Effector CD8-positive, alpha-beta T cell (primary cell): ENCODE data around the gene PSTPIP1.

Experiments
- DNase-seq: peaks from one replicate; lab custom pipeline; 2025; lab: John Stamatoyannopoulos, UW

The PSTPIP1 gene

DNA sequence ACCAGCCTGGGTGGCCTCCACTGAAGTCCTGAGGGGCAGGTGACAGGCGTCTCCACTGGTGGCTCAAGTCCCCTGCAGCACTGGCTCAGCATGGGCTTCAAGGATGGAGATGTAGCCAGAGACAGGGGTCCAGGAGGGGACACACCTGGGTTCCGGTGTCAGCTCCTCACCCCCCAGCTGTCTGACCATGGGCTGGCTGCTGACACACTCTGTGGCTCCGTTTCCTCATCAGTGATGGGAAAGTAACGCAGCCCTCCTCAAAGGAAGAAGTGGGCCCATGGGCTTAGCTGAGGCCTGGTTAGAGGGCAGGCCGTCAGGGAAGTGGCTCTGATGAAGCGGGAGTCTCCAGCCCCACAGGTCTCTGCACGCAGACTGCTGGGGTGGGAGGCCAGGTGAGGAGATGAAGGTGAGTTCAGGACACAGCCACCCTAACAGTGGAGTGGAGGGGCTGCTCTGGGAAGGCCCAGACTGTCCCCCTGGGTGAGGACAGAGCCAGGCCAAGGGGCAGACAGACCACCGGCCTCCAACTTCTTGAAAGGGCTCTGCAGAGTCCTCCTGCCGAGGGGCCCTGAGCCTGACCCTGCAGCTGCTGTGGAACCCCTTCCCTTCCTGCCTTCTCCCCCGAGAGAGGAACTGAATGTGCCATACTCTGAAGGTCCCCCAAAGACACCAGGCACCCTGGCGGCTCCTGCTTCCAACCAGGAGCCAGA lies 24.0 kb downstream of the PSTPIP1 start:
- DNase-seq = no peak

DNA sequence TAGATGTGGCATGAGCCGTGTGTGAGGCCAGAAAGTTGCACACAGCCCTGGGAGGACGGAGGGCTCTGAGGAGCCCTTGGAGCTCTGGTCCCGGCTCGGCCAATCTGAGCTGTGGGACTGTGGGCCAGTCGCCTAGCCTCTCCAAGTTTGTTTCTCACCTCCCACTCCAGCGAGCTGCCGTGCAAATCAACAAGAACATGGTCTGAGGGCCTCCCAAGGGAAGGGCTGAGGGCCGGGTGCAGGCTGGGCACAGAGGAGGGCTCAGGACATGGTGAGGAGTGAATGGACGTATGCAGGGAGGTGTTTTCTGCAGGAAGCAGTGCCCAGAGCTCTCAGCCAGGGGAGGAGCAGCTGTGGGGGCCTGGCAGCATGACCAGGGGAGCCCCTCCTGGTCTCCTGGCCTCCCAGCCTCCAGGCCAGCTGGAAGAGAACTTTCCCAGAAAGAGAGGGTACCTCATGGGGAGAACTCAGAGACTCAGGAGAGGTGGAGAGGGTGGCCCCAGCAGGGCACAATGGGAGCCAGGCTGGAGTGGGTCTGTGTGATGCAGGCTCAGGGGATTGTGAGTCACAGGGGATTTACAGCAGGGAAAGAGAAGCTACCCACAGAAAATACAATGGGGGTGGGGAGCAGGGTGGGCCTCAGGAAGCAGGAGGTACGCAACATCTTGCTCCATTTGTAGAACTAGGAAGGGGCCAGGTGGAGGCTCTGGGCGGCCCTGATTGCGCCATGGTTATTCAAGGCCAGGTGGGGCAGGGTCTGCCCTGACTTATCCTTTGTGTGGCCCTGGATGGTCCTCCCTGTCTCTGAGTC lies 24.8 kb downstream of the PSTPIP1 start:
- no peak for DNase-seq

DNA sequence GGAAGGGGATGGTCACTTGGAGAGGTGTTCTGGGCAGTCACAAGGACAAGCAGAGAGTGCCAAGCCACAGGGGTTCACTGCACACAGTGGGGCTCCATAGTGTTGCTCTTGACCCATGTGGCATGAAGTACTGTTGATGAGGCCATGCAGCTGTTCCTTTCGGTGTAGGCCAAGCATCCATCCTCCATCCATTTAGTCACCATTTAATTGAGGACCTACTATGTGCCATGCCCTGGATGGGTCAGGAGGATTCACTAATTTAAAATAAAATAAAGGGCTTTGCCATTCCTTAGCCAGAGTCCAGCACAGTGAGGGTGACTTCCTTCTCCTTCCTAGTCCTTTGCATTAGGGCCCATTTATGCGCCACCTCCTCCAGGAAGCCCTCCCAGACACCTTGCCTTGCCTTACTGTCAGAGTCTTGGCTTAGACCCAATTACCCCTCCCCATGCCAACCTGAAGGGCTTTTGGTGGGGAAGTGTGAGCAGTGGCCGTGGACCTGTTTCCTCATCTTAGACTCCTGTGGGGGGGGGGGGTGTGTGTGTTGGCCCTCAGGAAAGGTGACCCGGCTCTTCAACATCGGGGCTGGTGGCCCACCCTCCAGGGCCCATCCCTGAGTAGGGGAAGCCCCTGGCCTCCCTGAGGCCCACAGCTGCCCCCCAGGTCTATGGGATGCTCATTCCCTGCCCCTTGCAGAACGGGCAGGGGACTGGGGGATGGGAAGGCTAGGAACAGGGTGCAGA lies 25.6 kb downstream of the PSTPIP1 start:
- no peak for DNase-seq

DNA sequence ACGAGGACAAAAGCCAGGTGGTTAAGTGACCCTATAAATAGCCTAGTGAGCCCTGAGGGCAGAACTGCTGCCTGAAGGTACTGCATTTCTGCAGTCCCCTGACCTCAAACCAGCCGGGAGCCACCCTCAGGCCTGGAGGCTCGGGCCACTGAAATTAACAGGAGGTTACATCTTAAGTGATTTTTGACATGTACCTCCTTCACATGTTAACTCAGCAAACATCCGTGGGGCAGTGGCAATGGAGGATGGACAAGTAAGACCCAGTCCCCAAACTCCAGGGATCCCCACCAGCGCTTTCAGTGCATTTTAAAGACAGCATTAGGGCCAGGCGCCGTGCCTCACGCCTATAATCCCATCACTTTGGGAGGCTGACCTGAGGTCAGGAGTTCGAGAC lies 26.2 kb downstream of the PSTPIP1 start:
- no peak for DNase-seq

DNA sequence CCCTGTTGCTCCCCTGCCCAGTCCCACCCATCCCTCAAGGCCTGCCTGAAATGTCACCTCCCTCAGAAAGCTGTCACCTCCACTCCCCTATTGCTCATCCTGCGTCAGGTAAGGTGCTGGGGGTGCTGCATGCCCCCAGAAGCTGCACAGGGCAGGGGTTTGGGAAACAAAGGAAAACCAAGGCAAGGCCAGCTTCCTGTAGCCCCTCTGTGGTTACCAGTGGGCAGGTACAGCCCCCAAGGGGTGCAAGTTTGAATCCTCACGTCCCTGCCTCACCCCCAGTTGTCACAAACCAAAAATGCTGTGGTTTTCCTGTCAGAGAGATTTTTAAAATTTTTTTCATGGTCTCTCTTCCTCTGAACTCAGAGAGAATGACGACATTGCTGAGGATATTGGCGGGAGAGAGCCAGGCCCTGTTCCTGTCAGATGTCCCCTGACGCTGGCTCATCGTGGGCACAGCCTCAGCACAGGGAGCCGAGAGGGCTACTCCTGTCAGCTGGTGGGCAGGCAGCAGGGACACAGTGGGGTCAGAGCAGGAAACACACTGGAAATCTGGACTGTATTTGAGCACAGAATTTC lies 27.0 kb downstream of the PSTPIP1 start:
- peak; percentile 20 for DNase-seq

DNA sequence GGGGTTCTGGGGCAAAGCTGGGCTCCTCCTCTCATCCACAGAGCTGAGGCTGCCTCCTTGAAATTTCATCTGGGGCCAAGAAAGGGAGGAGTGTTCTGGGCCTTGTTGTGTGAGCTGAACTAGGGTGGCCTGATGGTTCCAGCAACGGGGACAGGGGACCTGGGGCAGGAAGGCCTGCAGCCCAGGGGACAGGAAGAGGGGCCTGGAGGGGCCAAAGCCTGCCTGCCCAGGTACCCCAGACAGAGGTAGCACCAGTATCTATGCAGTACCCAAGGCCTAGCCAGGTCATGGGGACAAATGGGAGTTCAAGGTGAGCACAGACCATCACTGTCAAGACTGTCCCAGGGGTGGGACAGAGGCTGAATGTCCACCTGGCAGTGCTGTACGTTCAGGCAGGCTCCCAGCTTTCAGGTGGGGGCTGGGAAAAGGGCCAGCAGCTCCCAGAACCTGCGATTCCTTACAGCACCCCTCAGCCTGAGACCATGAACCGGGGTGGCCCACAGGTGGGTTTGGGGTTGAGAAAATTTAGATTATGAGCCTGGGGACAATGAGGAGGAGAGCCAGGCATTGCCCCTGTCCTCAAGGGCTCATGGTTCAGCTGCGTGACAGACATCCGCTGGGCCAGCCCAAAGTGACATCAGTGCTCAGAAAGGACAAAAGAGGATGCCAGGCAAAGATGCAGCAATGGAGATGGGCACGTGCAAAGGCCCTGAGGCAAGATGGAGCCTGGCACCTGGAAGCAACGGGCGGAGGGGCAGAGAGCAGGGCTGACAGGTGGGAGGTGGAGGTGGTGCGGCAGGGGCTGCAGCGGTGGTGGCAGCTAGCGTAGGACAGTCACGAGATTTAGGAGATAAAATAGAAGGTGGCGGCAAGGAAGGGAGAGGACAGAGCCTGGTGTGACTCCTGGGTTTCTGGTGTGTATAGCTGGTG lies 28.0 kb downstream of the PSTPIP1 start:
- no peak for DNase-seq

DNA sequence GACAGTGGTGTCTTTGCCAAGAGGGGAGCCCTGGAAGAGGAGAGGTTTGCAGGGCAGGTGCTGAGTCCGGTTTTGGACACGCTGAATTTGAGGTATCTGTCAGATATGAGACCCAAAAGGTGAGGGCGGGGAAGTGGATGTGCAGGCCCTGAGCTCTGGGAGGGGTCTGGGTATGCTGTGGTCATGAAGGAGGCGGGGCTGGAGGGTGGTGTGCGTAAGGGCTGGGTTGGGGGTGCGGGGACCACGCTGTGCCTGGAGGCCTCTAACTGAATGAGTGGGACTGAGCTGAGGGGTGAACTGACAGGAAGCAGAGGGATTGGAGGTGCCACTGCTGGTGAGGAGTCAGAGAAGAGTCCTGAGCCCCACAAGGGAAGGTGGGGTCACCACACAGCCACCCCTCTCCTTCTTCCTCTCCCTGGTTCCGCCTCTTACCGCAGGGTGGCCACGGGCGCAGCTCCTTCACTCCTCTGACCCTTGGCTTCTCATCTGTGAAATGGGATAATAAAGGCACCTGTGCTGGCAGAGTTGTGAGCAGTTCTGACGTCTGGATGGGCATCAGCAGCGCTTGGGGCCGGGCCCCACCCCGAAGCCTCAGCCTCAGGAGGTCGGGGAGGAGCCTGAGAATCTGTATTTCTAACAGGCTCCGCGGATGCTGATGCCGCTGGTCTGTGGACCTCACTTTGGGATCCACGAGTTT lies 28.8 kb downstream of the PSTPIP1 start:
- DNase-seq = no peak

DNA sequence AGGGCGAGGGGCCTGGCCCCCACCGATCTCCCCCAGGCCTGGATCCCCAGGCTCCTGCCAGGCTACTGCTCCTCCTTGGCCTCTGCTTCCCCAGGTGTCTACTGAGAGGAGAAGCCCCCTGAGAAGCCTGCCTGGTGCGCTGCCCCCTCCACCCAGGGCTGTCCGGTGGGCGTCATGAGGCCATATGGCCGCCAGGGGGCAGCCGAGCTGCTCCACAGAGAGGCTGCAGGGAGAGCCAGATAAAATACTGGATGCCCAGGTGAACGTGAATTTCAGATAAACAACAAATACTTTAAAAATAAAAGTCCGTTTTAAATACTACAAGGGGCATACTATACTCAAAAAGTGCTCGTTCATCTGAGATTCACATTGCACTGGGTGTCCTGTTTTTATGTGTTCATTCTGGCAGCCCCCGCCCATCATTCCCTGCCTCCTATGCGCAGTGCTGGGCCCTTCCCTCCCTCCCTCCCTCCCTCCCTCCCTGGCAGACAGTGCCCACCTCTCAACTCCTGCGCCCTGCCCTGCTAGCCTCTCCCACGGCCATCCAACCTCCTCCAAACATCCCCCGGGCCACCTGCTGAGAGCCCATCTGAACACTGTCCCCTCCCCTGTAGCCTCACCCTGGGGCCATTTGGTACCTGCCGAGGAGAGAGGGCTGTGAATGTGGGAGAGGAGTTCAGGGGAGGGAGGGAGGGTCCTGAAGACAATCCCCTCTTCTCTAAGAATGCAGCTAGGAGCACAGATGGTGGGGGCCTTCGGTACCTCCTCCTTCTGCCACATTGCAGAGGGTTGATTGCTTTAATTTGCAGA lies 29.6 kb downstream of the PSTPIP1 start:
- peak; percentile 60 for DNase-seq

DNA sequence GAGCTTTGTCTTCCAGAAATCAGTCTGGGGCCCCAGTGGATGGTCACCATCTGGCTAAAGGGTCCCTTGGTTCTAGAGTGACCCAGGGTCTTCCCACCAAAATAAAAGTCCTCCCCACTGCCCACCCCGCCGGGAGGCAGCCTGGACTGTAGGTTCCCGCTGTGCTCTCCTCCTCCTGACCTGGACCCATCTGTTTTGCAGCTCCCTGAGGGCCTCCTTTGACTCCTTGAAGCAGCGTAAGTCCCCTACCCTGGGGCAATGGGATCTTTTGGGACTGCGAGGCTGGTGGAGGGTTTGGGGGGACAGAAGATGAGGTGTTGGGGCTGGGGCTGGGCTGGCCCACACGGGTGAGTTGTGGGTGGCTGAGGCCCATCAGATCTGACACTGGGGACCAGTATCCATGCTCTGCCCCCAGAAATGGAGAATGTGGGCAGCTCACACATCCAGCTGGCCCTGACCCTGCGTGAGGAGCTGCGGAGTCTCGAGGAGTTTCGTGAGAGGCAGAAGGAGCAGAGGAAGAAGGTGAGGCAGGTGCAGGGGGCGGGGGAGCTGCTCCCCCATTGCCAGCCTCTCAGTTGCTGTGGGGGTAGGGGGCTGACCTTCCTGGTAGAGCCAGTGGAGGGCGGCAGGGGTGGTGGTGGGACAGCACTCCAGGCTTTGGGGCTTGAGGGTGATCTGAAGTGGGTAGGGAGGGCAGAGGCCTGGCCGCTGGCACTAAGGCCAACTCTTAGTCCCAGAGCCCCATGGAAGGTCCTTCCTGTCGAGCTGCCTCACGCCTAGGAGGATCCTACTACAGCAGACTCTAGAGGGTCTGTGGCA lies 30.4 kb downstream of the PSTPIP1 start:
- DNase-seq = no peak

DNA sequence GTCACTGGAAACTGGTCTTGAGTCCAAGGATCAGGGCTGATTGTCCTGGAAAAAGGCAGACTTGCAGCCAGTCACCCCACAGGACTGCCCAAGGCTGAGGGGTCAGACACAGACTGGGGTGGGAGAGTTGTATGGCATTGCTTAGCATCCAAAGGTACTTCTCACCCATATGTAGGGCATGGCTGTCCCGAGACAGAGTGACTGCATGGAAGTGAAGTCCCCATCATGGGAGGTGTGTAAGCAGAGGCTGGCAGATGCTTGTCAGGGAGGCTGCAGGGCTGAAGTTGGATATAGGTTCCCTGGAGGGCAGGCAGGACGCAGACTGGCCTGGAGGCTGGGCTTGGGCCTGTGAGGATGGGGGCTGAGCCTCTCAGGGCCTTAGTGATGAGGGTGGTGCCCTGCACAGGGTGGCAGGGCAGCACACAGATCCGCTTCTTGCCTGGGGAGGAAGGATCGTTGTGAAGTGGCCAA lies 31.1 kb downstream of the PSTPIP1 start:
- no peak for DNase-seq

DNA sequence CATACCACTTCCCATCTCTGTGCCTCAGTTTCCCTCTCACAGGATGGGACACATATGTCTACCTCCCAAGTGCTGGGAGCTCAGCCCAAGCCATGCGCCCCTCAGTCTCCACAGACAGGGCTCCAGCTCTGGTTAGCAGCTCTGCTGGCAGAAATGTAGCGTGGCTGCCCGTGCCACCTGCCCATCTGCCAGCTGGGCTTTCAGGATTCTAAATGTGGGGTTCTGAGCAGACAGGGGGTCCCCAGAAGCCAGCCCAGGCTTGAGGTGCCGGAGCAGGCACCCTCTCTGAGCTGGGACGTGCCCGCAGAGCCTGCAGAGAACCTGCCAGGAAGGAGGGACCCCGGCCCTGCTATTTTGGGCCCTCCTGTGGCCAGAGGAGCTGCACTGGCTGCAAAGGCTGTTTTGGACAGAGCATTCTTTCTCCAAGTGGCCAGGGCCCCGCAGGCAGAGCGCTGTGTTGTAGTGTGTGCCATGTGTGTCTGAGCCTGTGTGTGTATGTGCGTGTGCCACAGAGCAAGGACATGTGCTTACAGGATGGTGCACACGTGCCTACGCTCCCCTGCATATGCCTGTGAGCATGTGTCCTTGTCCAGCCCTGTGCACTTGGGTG lies 31.7 kb downstream of the PSTPIP1 start:
- DNase-seq = no peak

DNA sequence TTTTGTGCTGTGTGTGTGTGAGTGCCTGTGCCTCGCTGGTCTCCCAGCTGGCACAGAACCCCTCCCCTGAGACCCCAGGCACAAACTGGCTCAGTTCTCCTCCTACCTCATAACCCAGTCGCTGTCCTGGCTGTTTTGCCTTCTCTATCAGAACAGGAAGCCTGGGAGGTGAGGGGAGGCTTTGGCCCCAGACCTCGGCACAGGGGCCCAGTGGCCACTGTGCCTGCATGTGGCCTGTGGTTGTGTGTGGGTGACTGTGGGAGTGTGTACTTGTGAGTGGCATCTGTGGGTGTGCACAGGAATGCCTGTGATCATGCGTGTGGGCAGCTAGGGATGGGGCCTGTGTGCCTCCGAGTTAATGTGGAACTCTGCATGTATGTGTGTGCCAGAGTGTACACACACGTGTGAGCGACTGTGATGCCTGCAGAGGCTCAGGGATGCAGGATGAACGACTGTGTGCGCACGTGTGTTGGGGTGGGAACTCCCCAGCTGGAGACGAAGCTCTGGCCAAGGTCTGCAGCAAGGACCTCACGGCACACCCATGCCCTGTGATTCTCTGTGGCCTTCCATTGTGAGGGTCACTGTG lies 32.3 kb downstream of the PSTPIP1 start:
- DNase-seq = no peak

DNA sequence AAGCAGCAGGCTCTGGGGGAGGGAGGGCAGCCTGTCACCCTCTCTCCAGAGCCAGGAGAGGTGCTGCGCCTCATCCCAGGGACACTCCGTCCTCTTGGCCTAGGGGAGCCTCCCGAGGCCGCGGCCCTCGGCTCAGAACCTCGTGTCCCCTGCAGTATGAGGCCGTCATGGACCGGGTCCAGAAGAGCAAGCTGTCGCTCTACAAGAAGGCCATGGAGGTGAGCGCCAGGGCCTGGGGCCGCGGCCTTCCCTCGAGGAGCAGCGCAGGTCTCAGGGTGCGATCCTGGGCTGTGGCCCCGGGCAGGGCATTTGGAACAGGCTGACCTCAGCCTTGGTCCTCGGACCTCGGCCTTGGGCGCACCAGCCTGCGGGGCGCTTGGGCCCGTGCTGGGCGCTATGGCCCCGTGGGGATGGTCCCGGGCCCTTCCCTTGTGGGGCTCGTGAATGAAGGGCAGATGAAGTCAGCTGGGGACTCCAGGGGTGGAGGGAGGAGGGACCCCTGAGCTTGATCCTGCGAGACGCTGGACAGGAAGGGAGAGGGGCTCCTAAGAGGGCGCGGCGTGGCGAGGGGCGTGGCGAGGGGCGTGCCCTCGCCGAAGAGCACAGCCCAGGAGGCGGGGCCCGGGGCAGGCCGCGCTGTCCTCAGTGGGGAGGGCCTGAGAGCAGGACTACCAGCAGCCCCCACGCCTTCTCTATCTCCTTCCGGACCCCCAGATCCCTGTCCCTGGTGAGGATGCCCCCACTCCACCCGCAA lies 32.9 kb downstream of the PSTPIP1 start:
- DNase-seq = no peak

DNA sequence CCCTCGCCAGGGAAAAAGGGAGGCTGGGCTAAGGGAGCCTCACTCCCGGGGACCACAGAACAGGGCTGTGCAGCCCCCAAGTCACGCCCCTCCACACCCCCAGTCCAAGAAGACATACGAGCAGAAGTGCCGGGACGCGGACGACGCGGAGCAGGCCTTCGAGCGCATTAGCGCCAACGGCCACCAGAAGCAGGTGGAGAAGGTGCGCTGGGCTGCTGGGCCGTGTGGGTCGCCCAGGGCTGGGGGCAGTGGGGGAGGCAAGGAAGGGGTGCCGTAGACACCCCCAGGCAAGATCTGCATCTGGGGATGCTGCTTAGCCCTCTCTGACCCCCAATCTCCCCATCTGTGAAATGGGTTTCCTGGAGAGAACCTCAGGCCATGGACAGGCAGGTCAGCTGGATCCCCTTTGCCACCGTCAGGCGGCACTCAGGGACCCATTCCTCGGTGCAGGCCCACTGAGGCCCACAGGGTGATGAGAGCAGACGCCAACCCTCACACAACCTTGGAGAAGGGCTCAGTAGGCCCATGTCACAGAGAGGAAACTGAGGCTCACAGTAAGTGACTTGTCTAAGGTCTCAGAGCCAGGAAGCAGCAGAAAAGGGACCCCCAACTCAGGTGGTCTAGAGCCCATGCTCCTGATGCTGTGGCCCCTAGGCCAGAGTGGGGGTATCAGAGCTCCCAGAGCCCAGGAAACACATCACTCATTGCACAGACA lies 33.7 kb downstream of the PSTPIP1 start:
- DNase-seq = no peak

DNA sequence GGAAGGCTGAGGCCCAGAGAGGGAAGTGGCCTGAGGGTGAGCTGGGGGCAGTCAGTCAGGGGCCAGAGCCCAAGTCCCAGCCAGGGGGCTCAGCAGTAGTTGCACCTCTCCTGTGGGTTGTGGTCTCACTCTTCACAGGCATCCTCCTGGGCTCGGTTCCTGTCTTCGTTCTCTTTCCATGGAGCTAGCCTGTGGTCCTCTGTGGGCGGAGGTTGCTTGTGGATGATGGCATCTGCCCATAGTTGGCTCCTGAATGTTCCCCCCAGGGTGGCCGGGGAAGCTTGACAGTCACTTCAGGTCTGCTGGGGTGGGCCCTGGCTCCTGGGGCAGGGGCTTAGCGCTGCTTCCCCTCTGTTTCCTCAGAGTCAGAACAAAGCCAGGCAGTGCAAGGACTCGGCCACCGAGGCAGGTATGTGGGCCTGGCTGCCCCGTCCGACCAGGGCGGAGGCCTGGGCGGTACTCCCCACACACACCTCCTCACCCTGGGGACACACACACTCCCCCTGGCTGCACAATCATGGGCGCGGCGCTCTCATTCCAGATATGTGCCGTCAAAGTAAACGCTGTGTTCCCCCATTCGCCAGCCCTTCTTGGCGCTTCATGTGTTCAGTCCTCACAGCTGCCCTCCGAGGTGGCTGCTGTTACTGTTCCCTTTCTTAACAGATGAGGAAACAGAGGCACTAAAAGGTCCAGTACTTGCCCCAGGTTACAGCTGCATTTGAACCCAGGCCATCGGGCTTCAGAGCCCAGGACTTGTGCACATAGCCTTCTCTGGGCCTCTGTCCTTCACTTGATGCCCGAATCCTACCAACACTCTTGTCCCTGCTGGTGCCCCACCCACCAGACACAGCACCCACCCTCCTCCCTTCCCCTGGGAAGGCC lies 34.5 kb downstream of the PSTPIP1 start:
- DNase-seq = no peak
